CD14-positive monocyte (primary cell): ENCODE measurements around the gene DIPK1A. TPM values are rescaled to one million over a fixed set of nuclear protein-coding genes. Genes with fewer than 3 reads are reported as not detected.

ENCODE experiments used
- DNase-seq, 3 donors: peaks; one replicate each; pipeline ENCODE4 v3.0.0-alpha.2; 2011 to 2022
- H2AFZ ChIP-seq: 2 replicates; pipeline ENCODE4 v1.6.0; 2012; ENCODE audit warnings: mild to moderate bottlenecking, low read depth, low read length, inconsistent platforms; ENCODE audit not compliant: insufficient read depth, poor library complexity, severe bottlenecking
- H3K27ac ChIP-seq, 2 donors: 1 replicate in 1 of 2; 2 replicates in 1 of 2; pipeline ENCODE4 v1.5.1; 2012 to 2013; ENCODE audit warnings: low read length in 2 of 2, control low read depth in 1 of 2, inconsistent platforms in 1 of 2, low read depth in 1 of 2, mild to moderate bottlenecking in 1 of 2
- H3K27me3 ChIP-seq, 2 donors: one replicate each; pipeline versions ENCODE4 v1.6.0 to v1.6.1; 2011 to 2013; ENCODE audit warnings: low read length in 2 of 2; ENCODE audit not compliant: control insufficient read depth in 2 of 2, insufficient read depth in 2 of 2
- H3K36me3 ChIP-seq, 2 donors: replicated peaks in 1 of 2; 1 replicate in 1 of 2; 2 replicates in 1 of 2; pipeline versions ENCODE4 v1.5.1 to v1.6.1; 2012 to 2013; ENCODE audit warnings: low read length in 2 of 2, control low read depth in 1 of 2, inconsistent platforms in 1 of 2, mild to moderate bottlenecking in 1 of 2; ENCODE audit not compliant: insufficient read depth in 2 of 2, control insufficient read depth in 1 of 2
- H3K4me1 ChIP-seq, 2 donors: 1 replicate in 1 of 2; 2 replicates in 1 of 2; pipeline versions ENCODE4 v1.5.1 to v1.6.1; 2012 to 2013; ENCODE audit warnings: low read length in 2 of 2, control low read depth in 1 of 2, inconsistent platforms in 1 of 2, mild to moderate bottlenecking in 1 of 2, moderate library complexity in 1 of 2; ENCODE audit not compliant: insufficient read depth in 2 of 2, control insufficient read depth in 1 of 2
- H3K4me2 ChIP-seq: replicated peaks from 2 replicates; pipeline ENCODE3; 2012; ENCODE audit warnings: low read length, moderate library complexity, mild to moderate bottlenecking; ENCODE audit not compliant: poor library complexity, severe bottlenecking; ENCODE audit errors: extremely low read depth
- H3K4me3 ChIP-seq, 3 experiments: fragments of 200-600 bp in 1 of 3; sonication (generic) in 1 of 3; replicated peaks in 1 of 3; 1 replicate in 2 of 3; 2 replicates in 1 of 3; pipeline ENCODE4 v1.5.1; 2011 to 2013; ENCODE audit warnings: low read length in 3 of 3, mild to moderate bottlenecking in 3 of 3, control low read depth in 2 of 3, low read depth in 2 of 3, inconsistent platforms in 1 of 3, moderate library complexity in 1 of 3
- H3K79me2 ChIP-seq: 2 replicates; pipeline ENCODE4 v1.6.0; 2012; ENCODE audit warnings: mild to moderate bottlenecking, control low read depth, inconsistent platforms, low read length, moderate library complexity; ENCODE audit not compliant: insufficient read depth
- H3K9ac ChIP-seq: 2 replicates; pipeline ENCODE4 v1.6.0; 2017; ENCODE audit warnings: low read length, mild to moderate bottlenecking; ENCODE audit not compliant: insufficient read depth, poor library complexity, severe bottlenecking
- H3K9me3 ChIP-seq, 2 donors: replicated peaks in 1 of 2; 1 replicate in 1 of 2; 2 replicates in 1 of 2; pipeline versions ENCODE4 v1.5.1 to v1.6.1; 2012 to 2013; ENCODE audit warnings: low read length in 2 of 2, control low read depth in 1 of 2; ENCODE audit not compliant: control insufficient read depth in 1 of 2, insufficient read depth in 1 of 2
- H4K20me1 ChIP-seq: 2 replicates; pipeline ENCODE4 v1.6.0; 2012; ENCODE audit warnings: mild to moderate bottlenecking, low read length, control low read depth, moderate library complexity; ENCODE audit not compliant: insufficient read depth
- H3K27ac Mint-ChIP-seq, 7 donors: one replicate each; pipeline ENCODE4 v1.8.0; 2020; ENCODE audit warnings: mild to moderate bottlenecking in 7 of 7, mixed read lengths in 7 of 7, moderate library complexity in 6 of 7, inconsistent platforms in 2 of 7
- H3K27me3 Mint-ChIP-seq, 3 donors: one replicate each; pipeline ENCODE4 v1.8.0; 2021 to 2022; ENCODE audit warnings: low read depth in 3 of 3, mild to moderate bottlenecking in 3 of 3, mixed read lengths in 3 of 3, moderate library complexity in 3 of 3, inconsistent platforms in 1 of 3
- H3K36me3 Mint-ChIP-seq, 2 donors: one replicate each; pipeline ENCODE4 v1.8.0; 2020; ENCODE audit warnings: mixed read lengths in 2 of 2, inconsistent platforms in 1 of 2, mild to moderate bottlenecking in 1 of 2
- H3K4me1 Mint-ChIP-seq: one replicate; pipeline ENCODE4 v1.8.0; 2020; ENCODE audit warnings: mild to moderate bottlenecking, mixed read lengths
- H3K4me3 Mint-ChIP-seq, 2 donors: one replicate each; pipeline ENCODE4 v1.8.0; 2020; ENCODE audit warnings: mild to moderate bottlenecking in 2 of 2, mixed read lengths in 2 of 2, moderate library complexity in 1 of 2
- H3K9me3 Mint-ChIP-seq, 7 donors: one replicate each; pipeline ENCODE4 v1.8.0; 2020 to 2022; ENCODE audit warnings: mixed read lengths in 7 of 7, mild to moderate bottlenecking in 6 of 7, moderate library complexity in 6 of 7, inconsistent platforms in 2 of 7
- CTCF ChIP-seq: fragments of 200-600 bp; IDR thresholded peaks from one replicate; pipeline ENCODE4 v1.8.0; 2022; ENCODE audit warnings: antibody characterized with exemption, mild to moderate bottlenecking
- WGBS: methylation state at CpG from one replicate; pipeline ENCODE4 v1.1.5; 2013; ENCODE audit warnings: missing lambda C conversion rate; ENCODE audit not compliant: insufficient coverage; 5-methylcytosine and 5-hydroxymethylcytosine counted together
- intact Hi-C, 2 donors: fragments of 100-400 bp; cut with micrococcal nuclease; formaldehyde crosslinking; loops; one replicate each; pipeline versions ENCODE4 v1.15.0 to v1.15.1; 2023
- polyA plus RNA-seq, 3 donors: library from polyadenylated mRNA; depleted of rRNA in 1 of 3; unstranded in 2 of 3; stranded (reverse) in 1 of 3; fragments of 300-500 nt in 2 of 3; fragments of >200 nt in 1 of 3; fragmentation: Illumina TruSeq in 2 of 3; gene quantifications; 1 replicate in 2 of 3; 2 replicates in 1 of 3; pipeline ENCODE4 v1.2.3, GENCODE V29; 2012 to 2021

Gene DIPK1A
- polyA plus RNA-seq, 3 donors = 0.45 to 1.4 (median 0.83) TPM

GRCh38 chr1:93000291-93000690 lies 39.0 kb upstream of the DIPK1A start:
- TF ChIP-seq CTCF = no peak
- Histone ChIP-seq H3K27ac (no peak overlapping the region), H3K9ac (no peak overlapping the region), H2AFZ (no peak overlapping the region), H3K27me3 (no peaks in the 10 kb centered on the region), H3K4me3 (no peak overlapping the region), H4K20me1 (no peaks in the 10 kb centered on the region), H3K4me2 (no peak overlapping the region), H3K79me2 (no peaks in the 10 kb centered on the region), H3K4me1 (peaks cover 5 to 7% of the 10 kb centered on the region in 2 donors), H3K36me3 (no peaks in the 10 kb centered on the region), H3K9me3 (no peaks in the 10 kb centered on the region)
- Mint-ChIP-seq H3K36me3 (no peaks in the 10 kb centered on the region), H3K9me3 (no peaks in the 10 kb centered on the region), H3K4me3 (no peak overlapping the region), H3K27ac (no peak overlapping the region), H3K27me3 (peaks cover 1 to 2% (median 2%) of the 10 kb centered on the region in 3 donors), H3K4me1 (peaks cover 19% of the 10 kb centered on the region)
- intact Hi-C loops = no loop called here
- DNase-seq = no peak
- WGBS = no CpG with 5 or more reads among the region's 2 CpGs

GRCh38 chr1:92998821-92999220 lies 37.6 kb upstream of the DIPK1A start:
- no peaks in the 10 kb centered on the region for H3K9me3 Mint-ChIP-seq
- H3K4me2 ChIP-seq = no peak overlapping the region
- peaks cover 17% of the 10 kb centered on the region for H3K4me1 Mint-ChIP-seq
- H3K4me1 ChIP-seq = peaks cover 6 to 10% of the 10 kb centered on the region in 2 donors
- H3K27me3 ChIP-seq = no peaks in the 10 kb centered on the region
- H3K27me3 Mint-ChIP-seq = peaks cover 2 to 3% (median 2%) of the 10 kb centered on the region in 3 donors
- no peaks in the 10 kb centered on the region for H3K9me3 ChIP-seq
- H2AFZ ChIP-seq = peak overlapping the region; percentile 19
- no peak for DNase-seq
- no peaks in the 10 kb centered on the region for H4K20me1 ChIP-seq
- intact Hi-C loops = no loop called here
- H3K9ac ChIP-seq = no peak overlapping the region
- H3K27ac ChIP-seq = no peak overlapping the region
- WGBS = 96% methylated on average over 4 of the region's 5 CpGs
- no peaks in the 10 kb centered on the region for H3K36me3 ChIP-seq
- H3K79me2 ChIP-seq = no peaks in the 10 kb centered on the region
- H3K27ac Mint-ChIP-seq = no peak overlapping the region
- TF ChIP-seq CTCF = no peak
- no peak overlapping the region for H3K4me3 ChIP-seq
- H3K4me3 Mint-ChIP-seq = no peak overlapping the region
- no peaks in the 10 kb centered on the region for H3K36me3 Mint-ChIP-seq
